Muscle of back (tissue), 11 donors: ENCODE measurements around the gene CLCNKA. TPM values are rescaled to one million over a fixed set of nuclear protein-coding genes. Genes with fewer than 3 reads are reported as not detected.
"Not testable (repeated sequence)": the region's sequence is repeated elsewhere in the genome, so short reads cannot be mapped to it uniquely, and the experiment has no call there.

Experiments
- DNase-seq, 3 donors: peaks; one replicate each; pipeline versions ENCODE4 v3.0.0 to v3.0.0-alpha.2; 2013
- polyA plus RNA-seq, 10 donors: library from polyadenylated mRNA; unstranded; fragments of 120-200 nt; gene quantifications; one replicate each; pipeline ENCODE4 v1.2.1, GENCODE V29; 2013; ENCODE audit not compliant: insufficient read length in 10 of 10

Gene CLCNKA
- polyA plus RNA-seq, 10 donors: 0.27 to 1.2 (median 0.59) TPM

- not testable (repeated sequence) for DNase-seq
Observed at GRCh38 chr1:16062687-16063075, 40.8 kb downstream of the CLCNKA start.

GRCh38 chr1:16063226-16063829 is 41.5 kb downstream of the CLCNKA start:
- no peak for DNase-seq

- no peak for DNase-seq
Observed at GRCh38 chr1:16063921-16064320, 42.1 kb downstream of the CLCNKA start.

- no peak for DNase-seq
Observed at GRCh38 chr1:16064536-16065268, 42.9 kb downstream of the CLCNKA start.

- no peak for DNase-seq
Observed at GRCh38 chr1:16065269-16065576, 43.4 kb downstream of the CLCNKA start.

GRCh38 chr1:16066245-16066644 is 44.4 kb downstream of the CLCNKA start:
- no peak for DNase-seq

- no peak for DNase-seq
Observed at GRCh38 chr1:16067127-16067768, 45.4 kb downstream of the CLCNKA start.

GRCh38 chr1:16067933-16068332 is 46.1 kb downstream of the CLCNKA start:
- no peak for DNase-seq

- no peak for DNase-seq
Observed at GRCh38 chr1:16068356-16069270, 46.8 kb downstream of the CLCNKA start.

GRCh38 chr1:16070640-16071355 is 49.0 kb downstream of the CLCNKA start:
- no peak for DNase-seq

GRCh38 chr1:16071614-16072013 is 49.8 kb downstream of the CLCNKA start:
- no peak for DNase-seq

GRCh38 chr1:16072095-16072494 is 50.3 kb downstream of the CLCNKA start:
- DNase-seq: no peak

GRCh38 chr1:16072616-16073484 is 51.0 kb downstream of the CLCNKA start:
- no peak for DNase-seq

GRCh38 chr1:16073490-16074119 is 51.8 kb downstream of the CLCNKA start, which contains the start of gene FAM131C:
Gene FAM131C, minus strand, starts transcription at chr1:16073651. Its CDS starts 209 bp downstream, at chr1:16073442.
- no peak for DNase-seq

GRCh38 chr1:16074217-16074616 is 52.4 kb downstream of the CLCNKA start:
- no peak for DNase-seq

GRCh38 chr1:16075337-16076030 is 53.6 kb downstream of the CLCNKA start:
- no peak for DNase-seq

- peak in 1 of 3 donors; percentile 87 for DNase-seq
Observed at GRCh38 chr1:16076031-16076864, 54.4 kb downstream of the CLCNKA start.

GRCh38 chr1:16076865-16077238 is 55.0 kb downstream of the CLCNKA start:
- peak in 1 of 3 donors; percentile 33 for DNase-seq
